Right lobe of liver (tissue), 4 donors: Measurements from ENCODE around the gene CEBPZ.

ENCODE experiments used
- POLR2A ChIP-seq: fragments of 450-650 bp; IDR thresholded peaks from one replicate; pipeline ENCODE4 v1.6.1; 2017; ENCODE audit warnings: antibody characterized with exemption, mild to moderate bottlenecking
- TF ChIP-seq, protein P1 (sequence below), 4 donors: fragments of 200-600 bp in 3 of 4; fragments of 450-650 bp in 1 of 4; IDR thresholded peaks; one replicate each; pipeline versions ENCODE4 v1.5.1 to v1.8.0; 2016 to 2022; ENCODE audit warnings: antibody characterized with exemption in 4 of 4, mild to moderate bottlenecking in 2 of 4
- donor health status: DM: no; HTN: no; CAD: no.
- donor health status: DM: no; HTN: no; CAD: no.
- donor health status: DM: no; HTN: yes; CAD: no.

GRCh38 chr2:37196320-37197195 lies 34.8 kb downstream of the CEBPZ start, which contains the start of gene CEBPZOS:
- TF ChIP-seq, protein P1, sequence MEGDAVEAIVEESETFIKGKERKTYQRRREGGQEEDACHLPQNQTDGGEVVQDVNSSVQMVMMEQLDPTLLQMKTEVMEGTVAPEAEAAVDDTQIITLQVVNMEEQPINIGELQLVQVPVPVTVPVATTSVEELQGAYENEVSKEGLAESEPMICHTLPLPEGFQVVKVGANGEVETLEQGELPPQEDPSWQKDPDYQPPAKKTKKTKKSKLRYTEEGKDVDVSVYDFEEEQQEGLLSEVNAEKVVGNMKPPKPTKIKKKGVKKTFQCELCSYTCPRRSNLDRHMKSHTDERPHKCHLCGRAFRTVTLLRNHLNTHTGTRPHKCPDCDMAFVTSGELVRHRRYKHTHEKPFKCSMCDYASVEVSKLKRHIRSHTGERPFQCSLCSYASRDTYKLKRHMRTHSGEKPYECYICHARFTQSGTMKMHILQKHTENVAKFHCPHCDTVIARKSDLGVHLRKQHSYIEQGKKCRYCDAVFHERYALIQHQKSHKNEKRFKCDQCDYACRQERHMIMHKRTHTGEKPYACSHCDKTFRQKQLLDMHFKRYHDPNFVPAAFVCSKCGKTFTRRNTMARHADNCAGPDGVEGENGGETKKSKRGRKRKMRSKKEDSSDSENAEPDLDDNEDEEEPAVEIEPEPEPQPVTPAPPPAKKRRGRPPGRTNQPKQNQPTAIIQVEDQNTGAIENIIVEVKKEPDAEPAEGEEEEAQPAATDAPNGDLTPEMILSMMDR (IDR thresholded peaks at IDR 0.05), result no peak
- peak; percentile 80 for TF ChIP-seq POLR2A
